ENCODE data around the gene GC.
"Not testable (repeated sequence)": the region's sequence is repeated elsewhere in the genome, so short reads cannot be mapped to it uniquely, and the experiment has no call there.

Gene GC

GRCh38 chr4:71765350-71765749, 18.5 kb downstream of the GC start:
- DNase-seq, result no peak

GRCh38 chr4:71752383-71753042, 31.4 kb downstream of the GC start:
- DNase-seq, result no peak

GRCh38 chr4:71749008-71749594, 34.8 kb downstream of the GC start:
- DNase-seq, result no peak

GRCh38 chr4:71746379-71746778, 37.5 kb downstream of the GC start:
- no peak for DNase-seq

GRCh38 chr4:71738782-71739181, 45.1 kb downstream of the GC start:
- not testable (repeated sequence) for DNase-seq

GRCh38 chr4:71732706-71733105, 51.2 kb downstream of the GC start:
- peak in 2 of 4 experiments; percentile 6 to 19 for DNase-seq

GRCh38 chr4:71732066-71732465, 51.8 kb downstream of the GC start:
- DNase-seq, result no peak

- no peak for DNase-seq
Observed at GRCh38 chr4:71729856-71730255, 54.0 kb downstream of the GC start.

- peak; percentile 3 to 58 (median 32) for DNase-seq
Observed at GRCh38 chr4:71713611-71714203, 70.2 kb downstream of the GC start.

GRCh38 chr4:71711985-71712348, 71.9 kb downstream of the GC start:
- no peak for DNase-seq

GRCh38 chr4:71711044-71711984, 72.6 kb downstream of the GC start:
- no peak for DNase-seq

GRCh38 chr4:71709961-71710360, 73.9 kb downstream of the GC start:
- peak in 1 of 4 experiments; percentile 2 for DNase-seq

- DNase-seq, result no peak
Observed at GRCh38 chr4:71698141-71698540, 85.7 kb downstream of the GC start.

GRCh38 chr4:71697031-71697430, 86.8 kb downstream of the GC start:
- DNase-seq, result no peak

GRCh38 chr4:71694961-71695360, 88.9 kb downstream of the GC start:
- no peak for DNase-seq

- DNase-seq, result no peak
Observed at GRCh38 chr4:71692963-71693362, 90.9 kb downstream of the GC start.

- DNase-seq, result no peak
Observed at GRCh38 chr4:71692198-71692597, 91.7 kb downstream of the GC start.
